ENCODE results near the gene SASH1.

DNA sequence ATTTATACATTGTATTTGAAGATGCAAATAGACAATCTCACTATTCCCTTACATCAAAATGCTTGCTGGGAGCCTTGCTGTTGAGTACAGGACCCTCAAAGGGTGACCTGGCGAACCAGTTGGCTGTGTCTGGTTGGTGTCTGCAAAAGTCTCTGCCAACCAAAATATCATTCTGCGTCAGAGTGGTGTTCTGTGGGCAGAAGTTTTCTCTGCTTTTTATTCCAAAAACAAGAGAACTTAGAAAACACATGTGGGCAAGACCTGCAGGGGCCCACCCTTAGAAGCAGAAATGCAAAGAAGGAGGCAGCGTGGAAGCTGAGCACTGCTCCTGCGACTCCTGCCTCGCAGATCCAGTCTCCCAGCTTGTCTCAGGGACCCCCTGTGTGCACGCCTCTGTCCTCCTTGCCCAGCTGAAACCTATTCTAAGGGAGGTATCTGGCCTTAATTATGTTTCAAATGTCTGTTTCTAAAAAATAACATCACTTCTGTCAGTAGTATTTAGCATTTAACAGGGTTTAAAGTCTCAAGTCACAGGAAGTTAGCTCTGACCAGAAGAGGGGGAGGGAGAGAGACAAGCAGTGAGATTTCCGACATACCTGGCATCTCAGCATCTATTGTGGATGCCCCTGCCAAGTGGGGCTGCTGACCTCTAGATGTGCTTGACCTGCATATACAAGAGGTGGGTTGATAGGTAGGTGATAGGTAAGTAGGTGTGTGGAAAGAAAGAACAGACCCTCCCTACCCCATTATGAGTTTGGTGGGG, 101.3 kb downstream of the SASH1 start:
- TF ChIP-seq, protein P1, sequence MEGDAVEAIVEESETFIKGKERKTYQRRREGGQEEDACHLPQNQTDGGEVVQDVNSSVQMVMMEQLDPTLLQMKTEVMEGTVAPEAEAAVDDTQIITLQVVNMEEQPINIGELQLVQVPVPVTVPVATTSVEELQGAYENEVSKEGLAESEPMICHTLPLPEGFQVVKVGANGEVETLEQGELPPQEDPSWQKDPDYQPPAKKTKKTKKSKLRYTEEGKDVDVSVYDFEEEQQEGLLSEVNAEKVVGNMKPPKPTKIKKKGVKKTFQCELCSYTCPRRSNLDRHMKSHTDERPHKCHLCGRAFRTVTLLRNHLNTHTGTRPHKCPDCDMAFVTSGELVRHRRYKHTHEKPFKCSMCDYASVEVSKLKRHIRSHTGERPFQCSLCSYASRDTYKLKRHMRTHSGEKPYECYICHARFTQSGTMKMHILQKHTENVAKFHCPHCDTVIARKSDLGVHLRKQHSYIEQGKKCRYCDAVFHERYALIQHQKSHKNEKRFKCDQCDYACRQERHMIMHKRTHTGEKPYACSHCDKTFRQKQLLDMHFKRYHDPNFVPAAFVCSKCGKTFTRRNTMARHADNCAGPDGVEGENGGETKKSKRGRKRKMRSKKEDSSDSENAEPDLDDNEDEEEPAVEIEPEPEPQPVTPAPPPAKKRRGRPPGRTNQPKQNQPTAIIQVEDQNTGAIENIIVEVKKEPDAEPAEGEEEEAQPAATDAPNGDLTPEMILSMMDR (IDR thresholded peaks at IDR 0.05; ENCODE audit: low read length) = no peak
- no peak for TF ChIP-seq EZH2 (IDR thresholded peaks at IDR 0.05; ENCODE audit: borderline replicate concordance, low read length)
